MM.1S (cell line): ENCODE measurements around the gene VAMP7.

ENCODE experiments used
- CTCF ChIP-seq: fragments of 300-600 bp; sonication (generic); IDR thresholded peaks from 2 replicates; pipeline ENCODE4 v1.5.1; 2016; ENCODE audit warnings: antibody characterized with exemption, low read length, mixed read lengths
- EZH2 ChIP-seq: fragments of 300-600 bp; sonication (generic); optimal IDR thresholded peaks from 2 replicates; pipeline ENCODE3; 2017; ENCODE audit warnings: low read depth, mild to moderate bottlenecking, antibody characterized with exemption, low read length, mixed read lengths
- EZH2phosphoT487 ChIP-seq: fragments of 300-600 bp; sonication (generic); IDR thresholded peaks from 2 replicates; pipeline ENCODE4 v1.6.1; 2018; ENCODE audit warnings: antibody characterized with exemption, low read length

- TF ChIP-seq EZH2phosphoT487 = no peak
- no peak for TF ChIP-seq CTCF
- no peak for TF ChIP-seq EZH2
Observed at GRCh38 chrX:155865193-155865592, 16.0 kb upstream of the VAMP7 start.
